Effector memory CD8-positive, alpha-beta T cell (primary cell): ENCODE measurements around the gene SOX3.

Experiments used
- ATAC-seq: fragments of 150-1000 bp; cut with Tn5 transposase; replicated peaks from 2 replicates; pipeline ENCODE4 v1.10.0; 2021; ENCODE audit warnings: mild to moderate bottlenecking, moderate library complexity
- DNase-seq, 3 experiments: peaks; one replicate each; pipeline ENCODE4 v3.0.0; 2021
- H3K27ac Mint-ChIP-seq, 2 donors: one replicate each; pipeline ENCODE4 v1.8.0; 2022; ENCODE audit warnings: mild to moderate bottlenecking in 2 of 2, mixed read lengths in 2 of 2, moderate library complexity in 2 of 2
- H3K27me3 Mint-ChIP-seq, 2 donors: one replicate each; pipeline ENCODE4 v1.8.0; 2022; ENCODE audit warnings: mixed read lengths in 2 of 2
- H3K36me3 Mint-ChIP-seq: one replicate; pipeline ENCODE4 v1.8.0; 2022; ENCODE audit warnings: mild to moderate bottlenecking, moderate library complexity, mixed read lengths; ENCODE audit not compliant: insufficient read depth
- H3K4me1 Mint-ChIP-seq, 2 donors: one replicate each; pipeline ENCODE4 v1.8.0; 2022; ENCODE audit warnings: low read depth in 2 of 2, mixed read lengths in 2 of 2
- H3K4me3 Mint-ChIP-seq, 2 donors: one replicate each; pipeline ENCODE4 v1.8.0; 2022; ENCODE audit warnings: mild to moderate bottlenecking in 2 of 2, mixed read lengths in 2 of 2, moderate library complexity in 2 of 2
- H3K9me3 Mint-ChIP-seq, 2 donors: one replicate each; pipeline ENCODE4 v1.8.0; 2022; ENCODE audit warnings: mixed read lengths in 2 of 2

SOX3 gene

GRCh38 chrX:140505421-140506337 lies 810 bp upstream of the SOX3 start:
- H3K4me1 Mint-ChIP-seq, result no peaks in the 10 kb centered on the region
- H3K36me3 Mint-ChIP-seq, result no peaks in the 10 kb centered on the region
- H3K9me3 Mint-ChIP-seq, result no peaks in the 10 kb centered on the region
- ATAC-seq (no peak), DNase-seq (no peak)
- peaks cover 14 to 70% of the 10 kb centered on the region in 2 donors for H3K27me3 Mint-ChIP-seq
- no peak overlapping the region for H3K4me3 Mint-ChIP-seq
- H3K27ac Mint-ChIP-seq, result no peak overlapping the region

- Mint-ChIP-seq H3K4me1 (no peaks in the 10 kb centered on the region), H3K9me3 (no peaks in the 10 kb centered on the region), H3K27ac (no peak overlapping the region), H3K36me3 (no peaks in the 10 kb centered on the region), H3K4me3 (no peak overlapping the region), H3K27me3 (peaks cover 14 to 64% of the 10 kb centered on the region in 2 donors)
- DNase-seq (no peak), ATAC-seq (no peak)
Measured at GRCh38 chrX:140503714-140504351, 1.0 kb downstream of the SOX3 start.

GRCh38 chrX:140503238-140503601 lies 1.6 kb downstream of the SOX3 start:
- peaks cover 14 to 61% of the 10 kb centered on the region in 2 donors for H3K27me3 Mint-ChIP-seq
- ATAC-seq, result no peak
- no peak overlapping the region for H3K27ac Mint-ChIP-seq
- no peaks in the 10 kb centered on the region for H3K4me1 Mint-ChIP-seq
- no peak overlapping the region for H3K4me3 Mint-ChIP-seq
- peaks cover 3% of the 10 kb centered on the region for H3K36me3 Mint-ChIP-seq
- H3K9me3 Mint-ChIP-seq, result no peaks in the 10 kb centered on the region
- DNase-seq, result no peak

- ATAC-seq, result no peak
- no peak for DNase-seq
- Mint-ChIP-seq H3K9me3 (no peaks in the 10 kb centered on the region), H3K4me3 (no peak overlapping the region), H3K27ac (no peak overlapping the region), H3K4me1 (no peaks in the 10 kb centered on the region), H3K36me3 (peaks cover 3% of the 10 kb centered on the region), H3K27me3 (peaks cover 14 to 61% of the 10 kb centered on the region in 2 donors)
Measured at GRCh38 chrX:140502491-140503237, 2.2 kb downstream of the SOX3 start.

GRCh38 chrX:140501940-140502468 lies 2.9 kb downstream of the SOX3 start:
- H3K4me3 Mint-ChIP-seq, result no peak overlapping the region
- ATAC-seq (no peak), DNase-seq (no peak)
- H3K4me1 Mint-ChIP-seq, result no peaks in the 10 kb centered on the region
- peaks cover 11 to 55% of the 10 kb centered on the region in 2 donors for H3K27me3 Mint-ChIP-seq
- H3K36me3 Mint-ChIP-seq, result peaks cover 3% of the 10 kb centered on the region
- H3K9me3 Mint-ChIP-seq, result no peaks in the 10 kb centered on the region
- no peak overlapping the region for H3K27ac Mint-ChIP-seq

GRCh38 chrX:140501321-140501720 lies 3.5 kb downstream of the SOX3 start:
- Mint-ChIP-seq H3K27me3 (peaks cover 5 to 54% of the 10 kb centered on the region in 2 donors), H3K4me3 (no peak overlapping the region), H3K9me3 (no peaks in the 10 kb centered on the region), H3K4me1 (no peaks in the 10 kb centered on the region), H3K36me3 (peaks cover 3% of the 10 kb centered on the region), H3K27ac (no peak overlapping the region)
- DNase-seq, result no peak
- ATAC-seq, result no peak

- Mint-ChIP-seq H3K27ac (no peak overlapping the region), H3K4me3 (no peak overlapping the region), H3K27me3 (peaks cover 5 to 45% of the 10 kb centered on the region in 2 donors), H3K36me3 (peaks cover 3% of the 10 kb centered on the region), H3K4me1 (no peaks in the 10 kb centered on the region), H3K9me3 (no peaks in the 10 kb centered on the region)
- no peak for ATAC-seq
- DNase-seq, result no peak
Measured at GRCh38 chrX:140500441-140500840, 4.4 kb downstream of the SOX3 start.

- H3K27me3 Mint-ChIP-seq, result peaks cover 0 to 16% of the 10 kb centered on the region in 2 donors
- H3K4me1 Mint-ChIP-seq, result no peaks in the 10 kb centered on the region
- H3K36me3 Mint-ChIP-seq, result peaks cover 3% of the 10 kb centered on the region
- no peak overlapping the region for H3K4me3 Mint-ChIP-seq
- H3K9me3 Mint-ChIP-seq, result peaks cover 0 to 7% of the 10 kb centered on the region in 2 donors
- ATAC-seq (no peak), DNase-seq (no peak)
- no peak overlapping the region for H3K27ac Mint-ChIP-seq
Measured at GRCh38 chrX:140495739-140496138, 9.1 kb downstream of the SOX3 start.

- H3K27ac Mint-ChIP-seq, result no peak overlapping the region
- no peaks in the 10 kb centered on the region for H3K27me3 Mint-ChIP-seq
- H3K36me3 Mint-ChIP-seq, result no peaks in the 10 kb centered on the region
- peaks cover 0 to 7% of the 10 kb centered on the region in 2 donors for H3K9me3 Mint-ChIP-seq
- DNase-seq, result no peak
- no peak overlapping the region for H3K4me3 Mint-ChIP-seq
- H3K4me1 Mint-ChIP-seq, result no peaks in the 10 kb centered on the region
- no peak for ATAC-seq
Measured at GRCh38 chrX:140492066-140492994, 12.5 kb downstream of the SOX3 start.

GRCh38 chrX:140480765-140481164 lies 24.1 kb downstream of the SOX3 start:
- H3K9me3 Mint-ChIP-seq, result peaks cover 0 to 3% of the 10 kb centered on the region in 2 donors
- H3K27ac Mint-ChIP-seq, result no peak overlapping the region
- no peak overlapping the region for H3K4me3 Mint-ChIP-seq
- ATAC-seq, result no peak
- no peaks in the 10 kb centered on the region for H3K36me3 Mint-ChIP-seq
- H3K4me1 Mint-ChIP-seq, result no peaks in the 10 kb centered on the region
- no peaks in the 10 kb centered on the region for H3K27me3 Mint-ChIP-seq
- DNase-seq, result no peak

GRCh38 chrX:140477987-140478386 lies 26.9 kb downstream of the SOX3 start:
- Mint-ChIP-seq H3K4me1 (no peaks in the 10 kb centered on the region), H3K27ac (no peak overlapping the region), H3K4me3 (no peak overlapping the region), H3K27me3 (no peaks in the 10 kb centered on the region), H3K36me3 (no peaks in the 10 kb centered on the region), H3K9me3 (peaks cover 0 to 3% of the 10 kb centered on the region in 2 donors)
- DNase-seq (no peak), ATAC-seq (no peak)

- H3K27ac Mint-ChIP-seq, result no peak overlapping the region
- ATAC-seq (no peak), DNase-seq (no peak)
- no peaks in the 10 kb centered on the region for H3K27me3 Mint-ChIP-seq
- no peaks in the 10 kb centered on the region for H3K4me1 Mint-ChIP-seq
- no peak overlapping the region for H3K4me3 Mint-ChIP-seq
- H3K36me3 Mint-ChIP-seq, result no peaks in the 10 kb centered on the region
- H3K9me3 Mint-ChIP-seq, result no peaks in the 10 kb centered on the region
Measured at GRCh38 chrX:140475025-140475424, 29.8 kb downstream of the SOX3 start.
